HepG2 (cell line): ENCODE results near the gene ELAVL3. TPM values are rescaled to one million over a fixed set of nuclear protein-coding genes. Genes with fewer than 3 reads are reported as not detected.
"Not testable (repeated sequence)": the region's sequence is repeated elsewhere in the genome, so short reads cannot be mapped to it uniquely, and the experiment has no call there.

Experiments used
- ATAC-seq: fragments of 200-7000 bp; cut with Tn5 transposase; 3 replicates; pipeline ENCODE4 v1.9.1; 2020; ENCODE audit warnings: mild to moderate bottlenecking, moderate library complexity
- BruUV-seq: library from RNA; stranded (reverse); fragments of 400-500 nt; replicated peaks from 2 replicates; lab custom pipeline; 2021; lab: Mats Ljungman, UMichigan
- CTCF ChIA-PET: fragments of 300-600 bp; formaldehyde crosslinking; extraction: SDS; loops from one replicate; lab custom pipeline; 2021; ENCODE audit warnings: low total read pairs, inconsistent platforms, low intra/inter-chr PET ratio; lab: Yijun Ruan, JAX
- POLR2A ChIA-PET: fragments of 350-600 bp; sonication (Branson Sonifier 250); formaldehyde crosslinking; loops from one replicate; lab custom pipeline; 2020; ENCODE audit warnings: antibody characterized with exemption, inconsistent platforms; lab: Yijun Ruan, JAX
- DNase-seq: peaks from one replicate; pipeline ENCODE4 v3.0.0-alpha.2; 2015; ENCODE audit warnings: low spot score
- FAIRE-seq: peaks from 3 replicates; lab custom pipeline; 2011; peaks lifted over from hg19 to GRCh38; lab: Jason Lieb, UNC
- H2AFZ ChIP-seq: one replicate; pipeline ENCODE4 v1.6.1; 2011; ENCODE audit warnings: low read length, inconsistent platforms
- H3K27ac ChIP-seq: fragments of 300-600 bp; 3 replicates; pipeline ENCODE4 v1.8.0; 2011; ENCODE audit warnings: mixed run types, mild to moderate bottlenecking, mixed read lengths, low read length, inconsistent platforms; ENCODE audit not compliant: insufficient read depth; ENCODE audit errors: extremely low read length
- H3K27me3 ChIP-seq, 2 experiments: fragments of 200-600 bp in 1 of 2; 2 replicates in 1 of 2; 3 replicates in 1 of 2; pipeline versions ENCODE4 v1.6.0 to v1.8.0; 2011; ENCODE audit warnings: low read length in 2 of 2, mild to moderate bottlenecking in 2 of 2, moderate library complexity in 2 of 2, inconsistent platforms in 1 of 2; ENCODE audit not compliant: insufficient read depth in 2 of 2, control insufficient read depth in 1 of 2
- H3K36me3 ChIP-seq, 2 experiments: fragments of 200-600 bp in 1 of 2; replicated peaks in 1 of 2; 2 replicates in 1 of 2; 3 replicates in 1 of 2; pipeline versions ENCODE4 v1.5.1 to v1.8.0; 2011; ENCODE audit warnings: low read length in 2 of 2, inconsistent platforms in 1 of 2; ENCODE audit not compliant: insufficient read depth in 2 of 2, control insufficient read depth in 1 of 2
- H3K4me1 ChIP-seq: 2 replicates; pipeline ENCODE4 v1.5.1; 2012; ENCODE audit warnings: low read length, inconsistent platforms; ENCODE audit not compliant: insufficient read depth
- H3K4me2 ChIP-seq: 2 replicates; pipeline ENCODE4 v1.6.0; 2011; ENCODE audit warnings: low read depth, low read length, inconsistent platforms
- H3K4me3 ChIP-seq, 3 experiments: fragments of 200-600 bp in 1 of 3; sonication (generic), shearing (Covaris generic) in 1 of 3; replicated peaks in 1 of 3; 2 replicates each; pipeline ENCODE4 v1.5.1; 2011 to 2016; ENCODE audit warnings: low read length in 3 of 3, inconsistent platforms in 2 of 3, low read depth in 2 of 3, mild to moderate bottlenecking in 2 of 3, control low read depth in 1 of 3, mixed read lengths in 1 of 3; ENCODE audit not compliant: insufficient read depth in 1 of 3
- H3K79me2 ChIP-seq: one replicate; pipeline ENCODE4 v1.6.1; 2011; ENCODE audit warnings: low read length, inconsistent platforms; ENCODE audit not compliant: insufficient read depth
- H3K9ac ChIP-seq: 2 replicates; pipeline ENCODE4 v1.6.0; 2011; ENCODE audit warnings: mild to moderate bottlenecking, low read depth, low read length, inconsistent platforms; ENCODE audit not compliant: insufficient read depth
- H3K9me3 ChIP-seq: 2 replicates; pipeline ENCODE4 v1.5.1; 2012; ENCODE audit warnings: mild to moderate bottlenecking, low read length
- H4K20me1 ChIP-seq: 2 replicates; pipeline ENCODE4 v1.6.0; 2011; ENCODE audit warnings: inconsistent platforms, mild to moderate bottlenecking, low read length, moderate library complexity; ENCODE audit not compliant: insufficient read depth
- CHD4 ChIP-seq: fragments of 200-600 bp; sonication (generic); IDR thresholded peaks from 2 replicates; pipeline ENCODE4 v1.7.0; 2017; ENCODE audit warnings: mild to moderate bottlenecking, low read length, borderline replicate concordance
- KDM5A ChIP-seq: fragments of 200-600 bp; sonication (generic); IDR thresholded peaks from 2 replicates; pipeline ENCODE4 v1.7.0; 2018; ENCODE audit warnings: antibody characterized with exemption, mild to moderate bottlenecking, low read length, borderline replicate concordance
- MIER2 ChIP-seq: IDR thresholded peaks from 2 replicates; pipeline ENCODE4 v1.6.1; 2016; ENCODE audit warnings: missing biosample characterization, missing genetic modification reagents
- MNT ChIP-seq: fragments of 450-650 bp; IDR thresholded peaks from 2 replicates; pipeline ENCODE4 v1.6.1; 2016
- MYC ChIP-seq: sonication (generic); formaldehyde crosslinking; IDR thresholded peaks from 2 replicates; pipeline ENCODE4 v1.9.0; 2021; ENCODE audit warnings: missing genetic modification reagents, borderline replicate concordance
- NFIC ChIP-seq: IDR thresholded peaks from 2 replicates; pipeline ENCODE4 v1.6.1; 2012; ENCODE audit warnings: mild to moderate bottlenecking, low read length, inconsistent platforms
- THAP7 ChIP-seq: sonication (generic); formaldehyde crosslinking; IDR thresholded peaks from 2 replicates; pipeline ENCODE4 v1.8.1; 2023; ENCODE audit warnings: mild to moderate bottlenecking, missing genetic modification reagents
- ZFP91 ChIP-seq: sonication (generic); formaldehyde crosslinking; IDR thresholded peaks from 2 replicates; pipeline ENCODE4 v1.9.0; 2022; ENCODE audit warnings: missing genetic modification reagents, mild to moderate bottlenecking, borderline replicate concordance
- ZNF33A ChIP-seq: sonication (generic); formaldehyde crosslinking; IDR thresholded peaks from 2 replicates; pipeline ENCODE4 v1.5.1; 2020; ENCODE audit warnings: missing genetic modification reagents, mild to moderate bottlenecking, moderate library complexity, borderline replicate concordance
- ZNF441 ChIP-seq: sonication (generic); formaldehyde crosslinking; IDR thresholded peaks from 2 replicates; pipeline ENCODE4 v1.7.0; 2021; ENCODE audit warnings: missing genetic modification reagents, borderline replicate concordance
- WGBS: methylation state at CpG from one replicate; pipeline ENCODE4 v1.1.6; 2017; ENCODE audit warnings: low lambda C conversion rate; 5-methylcytosine and 5-hydroxymethylcytosine counted together
- in situ Hi-C: cut with HindIII; loops from 2 replicates; pipeline ENCODE4 v1.10.0; 2017; ENCODE audit warnings: low pct_unique_long_range_greater_than_20kb; ENCODE audit not compliant: extremely low pct_ligation_motif_present
- intact Hi-C: fragments of 100-400 bp; cut with micrococcal nuclease; formaldehyde crosslinking; loops from one replicate; pipeline ENCODE4 v1.10.0; 2022; ENCODE audit not compliant: unreplicated experiment
- polyA plus RNA-seq, 8 experiments: library from polyadenylated mRNA; depleted of rRNA in 3 of 8; stranded (reverse) in 7 of 8; unstranded in 1 of 8; fragments of >200 nt; fragmentation: Illumina TruSeq in 4 of 8; extraction: Trizol in 4 of 8; gene quantifications; 2 replicates each; pipeline versions ENCODE4 v1.2.1 to v1.2.3, GENCODE V29; 2011 to 2016; ENCODE audit warnings: low read depth in 4 of 8, missing spikeins in 1 of 8, mixed read lengths in 1 of 8; ENCODE audit not compliant: insufficient read depth in 1 of 8
- total RNA-seq, 5 experiments: library from RNA; depleted of rRNA; stranded (reverse); fragments of >200 nt; fragmentation: Illumina TruSeq; extraction: Trizol; gene quantifications; 2 replicates each; pipeline ENCODE4 v1.2.3, GENCODE V29; 2016; ENCODE audit warnings: low read depth in 1 of 5

ELAVL3 gene
- total and polyA plus RNA-seq, 2 of the 13 experiments (the other 11 are each of a cell fraction or from before 2014, with no cell fraction given): 0.03 TPM; not detected in 1

GRCh38 chr19:11455233-11455554 lies 25.7 kb downstream of the ELAVL3 start:
- Histone ChIP-seq H3K4me1 (peaks cover 18% of the 10 kb centered on the region), H3K27me3 (peaks cover 1 to 12% of the 10 kb centered on the region in 2 experiments; a peak in 2 of 5 replicates)
- H3K79me2 ChIP-seq, FAIRE-seq, H4K20me1 ChIP-seq, DNase-seq, CTCF ChIA-PET, H3K36me3 ChIP-seq, BruUV-seq, H3K9ac ChIP-seq, H2AFZ ChIP-seq, H3K27ac ChIP-seq, H3K4me2 ChIP-seq, H3K4me3 ChIP-seq, ATAC-seq, H3K9me3 ChIP-seq, intact Hi-C loops: not testable (repeated sequence)
- TF ChIP-seq ZFP91 (CRISPR knock-in tag): 0 out of 2 replicates have a peak, but pooled peaks have one; percentile 3
- POLR2A ChIA-PET: interaction anchor here (1.2 kb wide), 1 partner anchor 80 kb away, joined by 4 read pairs; no protein-coding TSS in a partner anchor
- in situ Hi-C loops: loop anchor here (10.0 kb wide), 1 partner anchor 170 kb away; no protein-coding TSS in a partner anchor
- WGBS: 79% methylated on average over 9 of the region's 9 CpGs

- no peak overlapping the region for H2AFZ ChIP-seq
- in situ Hi-C loops: loop anchor here (10.0 kb wide), 1 partner anchor 169 kb away; no protein-coding TSS in a partner anchor
- TF ChIP-seq THAP7 (CRISPR knock-in tag): no peak
- TF ChIP-seq KDM5A: no peak
- no peak for TF ChIP-seq MYC (CRISPR knock-in tag)
- no peak for TF ChIP-seq ZNF441
- TF ChIP-seq MNT: 0 out of 2 replicates have a peak, but pooled peaks have one; percentile 4
- TF ChIP-seq ZNF33A (CRISPR knock-in tag): no peak
- no peak for TF ChIP-seq CHD4
- TF ChIP-seq NFIC: no peak
- TF ChIP-seq MIER2 (CRISPR knock-in tag): no peak
Measured at GRCh38 chr19:11453468-11454341, 27.1 kb downstream of the ELAVL3 start.

More at GRCh38 chr19:11453468-11454341, 27.1 kb downstream of the ELAVL3 start:
- POLR2A ChIA-PET: interaction anchor here (1.2 kb wide), 1 partner anchor 78 kb away, joined by 4 read pairs; no protein-coding TSS in a partner anchor
- no peak for FAIRE-seq
- Histone ChIP-seq H3K36me3 (peaks cover 3 to 10% of the 10 kb centered on the region in 2 experiments; a peak in 2 of 5 replicates), H4K20me1 (no peaks in the 10 kb centered on the region), H3K4me3 (peak overlapping the region; percentile 17 to 45 (median 28); a peak in 4 of 6 replicates), H3K79me2 (no peaks in the 10 kb centered on the region), H3K27me3 (peaks cover 1 to 12% of the 10 kb centered on the region in 2 experiments; a peak in 2 of 5 replicates), H3K27ac (no peak overlapping the region), H3K4me2 (peak overlapping the region; percentile 65), H3K9me3 (no peaks in the 10 kb centered on the region), H3K9ac (no peak overlapping the region), H3K4me1 (peaks cover 18% of the 10 kb centered on the region)
- WGBS: 40% methylated on average over 27 of the region's 27 CpGs
- 0 out of 3 replicates have a peak, but pooled peaks have one; percentile 18 for ATAC-seq
- DNase-seq: no peak
- no TSS peak for BruUV-seq
- intact Hi-C loops: no loop called here
- CTCF ChIA-PET: interaction anchor here (0.7 kb wide), 1 partner anchor 29 kb away, joined by 4 read pairs; no protein-coding TSS in a partner anchor
